Lower leg skin (tissue), 4 donors: Measurements from ENCODE around the gene RPTOR. TPM values are rescaled to one million over a fixed set of nuclear protein-coding genes. Genes with fewer than 3 reads are reported as not detected.

Experiments
- DNase-seq, 2 donors: peaks; one replicate each; pipeline ENCODE4 v3.0.0-alpha.2; 2019; ENCODE audit warnings: low spot score in 2 of 2
- H3K4me3 ChIP-seq: fragments of 200-600 bp; sonication (generic); 2 replicates; pipeline ENCODE4 v1.5.1; 2017; ENCODE audit warnings: mild to moderate bottlenecking, low read depth; ENCODE audit not compliant: poor library complexity, severe bottlenecking
- CTCF ChIP-seq, 3 donors: fragments of 450-650 bp; IDR thresholded peaks; one replicate each; pipeline ENCODE4 v1.5.1; 2016; ENCODE audit warnings: antibody characterized with exemption in 3 of 3, mild to moderate bottlenecking in 3 of 3, moderate library complexity in 2 of 3
- POLR2A ChIP-seq, 2 donors: fragments of 450-650 bp; IDR thresholded peaks; one replicate each; pipeline ENCODE4 v1.6.1; 2016 to 2017; ENCODE audit warnings: antibody characterized with exemption in 2 of 2, mild to moderate bottlenecking in 1 of 2, moderate library complexity in 1 of 2
- WGBS, 2 donors: methylation state at CpG; one replicate each; pipeline ENCODE4 v1.1.5; 2018; 5-methylcytosine and 5-hydroxymethylcytosine counted together
- intact Hi-C: fragments of 100-400 bp; cut with DNase I; formaldehyde crosslinking; loops from one replicate; pipeline ENCODE4 v1.15.0; 2023; ENCODE audit warnings: low total_unique reads
- total RNA-seq, 4 donors: library from RNA; depleted of rRNA; stranded (reverse); fragments of >200 nt; gene quantifications; one replicate each; pipeline ENCODE4 v1.1.0, GENCODE V29; 2016

Gene RPTOR
- total RNA-seq, 4 donors from 2014 or later, result 30.7 to 68.2 (median 39.8) TPM

GRCh38 chr17:80612997-80613731, 68.5 kb downstream of the RPTOR start:
- peak in 1 of 2 donors; percentile 71 for DNase-seq
- 94 to 98% methylated on average over 15 of the region's 15 CpGs for whole genome bisulfite sequencing, 2 donors
- no peak overlapping the region for H3K4me3 ChIP-seq
- TF ChIP-seq CTCF (IDR thresholded peaks at IDR 0.05), result no peak
- no peak for TF ChIP-seq POLR2A (IDR thresholded peaks at IDR 0.05)
- intact Hi-C loops, result no loop called here

- DNase-seq, result peak in 1 of 2 donors; percentile 64
- intact Hi-C loops, result no loop called here
- H3K4me3 ChIP-seq, result no peak overlapping the region
- TF ChIP-seq CTCF (IDR thresholded peaks at IDR 0.05) (no peak), POLR2A (IDR thresholded peaks at IDR 0.05) (no peak)
- 95 to 96% methylated on average over 12 of the region's 12 CpGs for WGBS, 2 donors
These were observed 69.1 kb downstream of the RPTOR start for GRCh38 chr17:80613732-80614071.

GRCh38 chr17:80614332-80615047, 69.9 kb downstream of the RPTOR start:
- WGBS, 2 donors, result 81 to 88% methylated on average over 12 of the region's 12 CpGs
- intact Hi-C loops, result no loop called here
- no peak for TF ChIP-seq POLR2A (IDR thresholded peaks at IDR 0.05)
- no peak for TF ChIP-seq CTCF (IDR thresholded peaks at IDR 0.05)
- DNase-seq, result peak in 1 of 2 donors; percentile 15
- H3K4me3 ChIP-seq, result no peak overlapping the region

- TF ChIP-seq POLR2A (IDR thresholded peaks at IDR 0.05) (no peak), CTCF (IDR thresholded peaks at IDR 0.05) (no peak)
- 87 to 89% methylated on average over 4 of the region's 4 CpGs for WGBS, 2 donors
- H3K4me3 ChIP-seq, result no peak overlapping the region
- intact Hi-C loops, result no loop called here
- peak in 1 of 2 donors; percentile 12 for DNase-seq
These were observed 70.7 kb downstream of the RPTOR start for GRCh38 chr17:80615376-80615775.

- DNase-seq, result peak in 1 of 2 donors; percentile 21
- H3K4me3 ChIP-seq, result no peak overlapping the region
- WGBS, 2 donors, result 77 to 82% methylated on average over 6 of the region's 6 CpGs
- TF ChIP-seq CTCF (IDR thresholded peaks at IDR 0.05) (no peak), POLR2A (IDR thresholded peaks at IDR 0.05) (no peak)
- intact Hi-C loops, result no loop called here
These were observed 72.1 kb downstream of the RPTOR start for GRCh38 chr17:80616705-80617104.
